Cardiac septum (tissue), 1 donor: ENCODE measurements around the gene CSAD. TPM values are rescaled to one million over a fixed set of nuclear protein-coding genes. Genes with fewer than 3 reads are reported as not detected.
"Not testable (repeated sequence)": the region's sequence is repeated elsewhere in the genome, so short reads cannot be mapped to it uniquely, and the experiment has no call there.

Experiments
- DNase-seq: peaks from one replicate; pipeline ENCODE4 v3.0.0-alpha.2; 2020; ENCODE audit warnings: low spot score
- intact Hi-C: fragments of 100-400 bp; cut with DNase I; formaldehyde crosslinking; loops from one replicate; pipeline ENCODE4 v1.14.0; 2022
- total RNA-seq: library from RNA; stranded (reverse); fragmentation: NEBNext Ultra II Directional; extraction: Animal tissue kit (Norgen Biotek cat#: 25700); gene quantifications from one replicate; pipeline ENCODE4 v1.2.1, GENCODE V29; 2021
- donor health status: DM: no; HTN: no; CAD: no.

The CSAD gene
- total RNA-seq, 1 donor from 2014 or later, result 16.5 TPM

DNA sequence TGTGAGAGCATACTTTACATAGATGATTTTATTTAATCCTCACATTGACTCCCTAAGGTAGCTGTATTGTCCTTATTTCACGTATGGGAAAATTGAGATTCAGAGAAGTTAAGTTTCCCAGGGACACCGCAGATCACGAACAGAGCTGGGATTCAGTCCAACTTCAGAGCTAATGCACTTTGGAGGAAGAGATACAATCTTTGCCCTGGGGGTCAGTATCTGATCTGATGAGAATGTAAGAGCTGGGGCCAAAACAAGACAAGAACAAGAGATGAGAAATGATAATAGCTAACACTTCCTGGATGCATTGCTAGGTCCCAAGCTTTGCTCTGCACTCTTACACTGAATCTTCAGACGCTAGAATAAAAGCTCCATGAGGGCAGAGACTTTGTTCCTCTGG is 6.0 kb upstream of the CSAD start:
- DNase-seq, result no peak
- intact Hi-C loops, result no loop called here

DNA sequence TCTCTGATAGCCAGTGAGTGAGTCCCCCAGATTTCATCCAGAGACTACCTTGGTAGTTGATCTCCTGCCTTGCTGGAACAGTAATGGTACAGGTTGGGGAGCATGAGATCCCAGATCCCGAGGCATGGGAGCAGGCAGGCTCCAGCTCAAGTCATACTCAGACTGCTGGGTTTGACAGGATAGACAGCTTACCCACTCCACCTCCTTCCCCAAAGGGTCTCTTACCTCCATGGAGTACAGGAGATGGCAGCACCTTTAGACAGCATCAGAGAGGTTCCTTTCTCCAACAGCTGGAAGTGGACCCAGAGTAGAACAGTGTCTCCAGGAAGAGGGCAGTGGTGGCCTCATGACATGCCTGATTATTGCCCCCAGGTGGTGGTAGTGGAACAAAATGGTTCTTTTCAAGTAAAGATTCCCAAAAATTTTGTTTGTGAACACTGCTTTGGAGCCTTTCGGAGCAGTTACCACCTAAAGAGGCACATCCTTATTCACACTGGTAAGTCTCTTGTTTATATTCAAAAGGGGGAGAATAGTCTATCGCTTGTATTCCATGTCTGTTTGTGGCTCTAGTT is 4.9 kb upstream of the CSAD start:
- intact Hi-C loops, result no loop called here
- DNase-seq, result peak; percentile 27

DNA sequence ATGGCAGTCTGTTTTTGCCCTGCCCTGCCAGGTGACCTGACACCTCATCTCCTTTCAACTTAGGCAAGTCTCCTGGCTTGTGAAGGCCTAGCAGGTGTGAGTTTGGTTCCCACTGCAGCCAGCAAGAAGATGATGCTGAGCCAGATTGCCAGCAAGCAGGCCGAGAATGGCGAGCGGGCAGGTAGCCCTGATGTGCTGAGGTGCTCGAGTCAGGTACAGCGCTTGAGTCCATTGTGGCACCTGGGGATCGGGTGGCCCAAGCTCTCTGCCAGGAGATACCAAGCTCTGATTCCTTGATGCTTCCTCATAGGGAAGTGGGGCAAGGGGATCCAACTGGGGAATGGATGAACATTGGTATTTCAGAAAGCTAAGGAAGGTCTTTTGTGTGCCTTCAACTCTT is 4.1 kb upstream of the CSAD start:
- DNase-seq, result peak; percentile 38
- intact Hi-C loops, result no loop called here

DNA sequence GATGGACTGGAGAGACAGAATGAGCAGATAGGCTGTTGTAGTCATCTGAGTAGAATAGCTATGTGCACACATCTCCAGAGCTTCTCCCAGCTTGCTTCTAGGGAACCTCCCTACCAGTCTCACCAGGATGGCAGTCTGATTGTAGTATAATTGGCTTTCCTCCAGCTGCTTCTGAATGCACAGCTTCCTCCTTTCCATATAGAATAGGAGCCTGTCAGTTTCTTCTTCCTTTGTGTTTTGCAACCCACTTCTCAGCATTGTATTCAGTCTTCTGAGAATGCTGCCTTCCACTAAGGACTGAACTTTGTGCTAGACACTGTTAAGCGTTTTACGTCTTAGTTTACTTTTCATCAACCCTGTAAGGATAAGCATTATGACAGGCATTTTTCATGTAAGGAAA is 2.2 kb upstream of the CSAD start:
- intact Hi-C loops, result no loop called here
- no peak for DNase-seq

DNA sequence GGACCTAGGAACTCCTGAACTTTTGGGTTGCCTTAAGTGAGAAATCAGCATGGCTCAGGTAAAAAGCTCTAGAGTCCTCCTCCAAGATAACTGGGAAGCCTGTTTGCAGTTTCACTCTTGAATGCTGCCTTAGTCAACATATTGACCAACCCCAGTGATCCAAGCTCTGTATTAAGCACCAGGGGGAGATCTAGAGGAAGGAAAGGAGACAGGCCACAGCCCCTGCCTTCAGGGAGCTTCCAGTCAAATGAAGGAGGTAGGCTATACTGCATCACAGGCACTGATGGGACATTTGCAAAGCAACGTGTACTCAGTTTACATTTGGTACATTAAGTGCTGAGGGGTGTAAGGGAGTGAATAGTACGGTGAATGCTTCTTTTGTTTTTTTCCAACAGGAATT is 1.2 kb upstream of the CSAD start:
- intact Hi-C loops, result no loop called here
- DNase-seq, result peak; percentile 39

DNA sequence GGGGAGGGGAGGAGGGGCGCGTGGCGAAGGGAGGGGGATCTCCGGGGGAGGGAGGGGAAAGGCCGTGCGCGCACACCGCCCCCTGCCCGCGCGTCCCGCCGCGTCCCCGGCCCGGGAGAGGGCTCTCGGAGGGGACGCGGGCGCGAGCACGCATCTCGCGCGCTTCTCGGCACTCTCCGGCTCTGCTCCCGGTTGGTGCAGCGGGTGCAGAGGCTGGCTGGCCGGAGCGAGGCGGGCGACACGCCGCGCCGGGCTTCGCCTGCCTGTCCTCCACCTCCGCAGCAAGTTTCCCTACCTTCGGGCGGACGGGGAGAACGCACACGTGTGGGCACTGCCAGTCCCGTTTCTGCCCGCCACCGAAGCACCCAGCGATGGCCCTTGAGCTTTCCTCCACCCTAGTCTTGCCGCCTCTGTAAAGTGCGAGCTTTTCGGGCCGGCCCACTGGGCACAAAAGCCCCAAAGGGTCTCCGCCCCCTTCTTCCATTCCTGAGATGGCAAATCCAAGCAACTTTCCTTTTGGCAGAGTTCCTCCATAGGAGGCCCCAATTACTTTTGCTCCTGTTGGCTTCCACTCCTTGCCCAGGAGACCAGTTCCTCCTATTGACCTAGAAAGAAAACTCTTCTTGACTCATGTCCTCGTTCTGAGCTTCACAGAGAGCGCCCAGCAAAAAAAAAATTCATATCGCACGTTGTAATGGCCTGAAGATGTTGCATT is 363 bp upstream of the CSAD start:
- intact Hi-C loops, result no loop called here
- DNase-seq, result peak; percentile 88

DNA sequence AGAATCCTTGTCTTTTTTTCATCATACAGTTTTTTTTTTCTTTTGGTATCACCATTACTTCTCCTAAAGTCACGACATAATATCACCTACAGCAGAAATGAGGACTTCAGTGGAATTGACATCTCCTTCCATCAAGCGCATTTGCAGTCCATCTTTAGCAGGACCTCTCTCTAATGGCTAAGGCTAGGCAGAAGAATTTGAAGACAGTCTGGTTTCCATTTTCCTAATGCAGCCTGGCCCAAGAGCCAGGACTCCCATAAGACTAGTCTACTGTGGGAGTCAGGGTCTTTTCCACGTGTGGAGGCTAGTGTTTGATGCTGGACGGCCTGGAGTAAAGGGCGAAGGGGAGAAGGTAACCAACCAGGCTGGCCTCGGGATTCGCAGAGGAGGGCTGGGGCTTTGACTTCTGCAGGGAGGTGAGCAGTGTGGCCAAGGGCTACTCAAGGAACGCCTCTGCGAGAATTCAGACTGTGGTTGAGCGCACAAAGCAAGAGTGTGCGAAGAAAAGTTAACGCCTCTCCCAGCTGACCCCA is 972 bp downstream of the CSAD start:
- intact Hi-C loops, result no loop called here
- DNase-seq, result peak; percentile 75

DNA sequence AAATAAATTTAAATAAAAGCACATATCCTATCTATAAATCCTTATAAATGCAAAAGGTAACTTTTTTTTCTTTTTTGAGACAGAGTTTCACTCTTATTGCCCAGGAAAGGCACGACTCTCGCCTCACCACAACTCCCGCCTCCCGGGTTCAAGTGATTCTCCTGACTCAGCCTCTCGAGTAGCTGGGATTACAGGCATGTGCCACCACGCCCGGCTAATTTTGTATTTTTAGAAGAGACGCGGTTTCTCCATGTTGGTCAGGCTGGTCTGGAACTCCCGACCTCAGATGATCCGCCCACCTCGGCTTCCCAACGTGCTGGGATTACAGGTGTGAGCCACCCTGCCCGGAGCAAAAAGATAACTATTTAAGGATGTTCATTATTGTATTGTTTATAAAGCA is 1.9 kb downstream of the CSAD start:
- intact Hi-C loops, result not testable (repeated sequence)
- peak; percentile 38 for DNase-seq

DNA sequence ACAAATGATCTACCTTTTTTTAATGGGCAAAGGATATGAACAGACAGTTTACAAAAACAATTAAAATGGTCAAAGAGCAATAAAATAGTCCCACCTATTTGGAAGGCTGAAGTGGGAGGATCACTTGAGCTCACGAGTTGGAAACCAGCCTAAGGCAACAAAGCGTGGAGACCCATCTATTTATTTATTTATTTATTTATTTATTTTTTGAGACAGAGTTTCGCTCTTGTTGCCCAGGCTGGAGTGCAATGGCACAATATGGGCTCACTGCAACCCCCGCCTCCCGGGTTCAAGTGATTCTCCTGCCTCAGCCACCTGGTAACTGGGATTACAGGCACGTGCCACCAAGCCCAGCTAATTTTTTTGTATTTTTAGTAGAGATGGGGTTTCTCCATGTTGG is 3.3 kb downstream of the CSAD start:
- intact Hi-C loops, result not testable (repeated sequence)
- DNase-seq, result peak; percentile 17

DNA sequence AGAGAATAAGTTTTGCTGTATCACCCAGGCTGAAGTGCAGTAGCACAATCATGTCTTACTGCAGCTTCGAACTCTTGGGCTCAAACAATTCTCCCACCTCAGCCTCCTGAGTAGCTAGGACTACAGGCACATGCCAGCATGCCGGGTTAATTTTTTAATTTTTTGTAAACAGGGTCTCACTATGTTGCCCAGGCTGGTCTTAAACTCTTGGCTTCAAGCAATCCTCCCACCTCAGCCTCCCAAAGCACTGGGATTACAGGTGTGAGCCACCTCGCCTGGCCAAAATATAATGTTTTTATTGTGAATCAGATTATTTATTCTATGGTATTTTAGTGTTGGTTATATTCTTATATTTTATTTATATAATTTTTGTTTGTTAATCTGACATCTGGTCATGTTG is 4.0 kb downstream of the CSAD start:
- intact Hi-C loops, result no loop called here
- DNase-seq, result no peak

DNA sequence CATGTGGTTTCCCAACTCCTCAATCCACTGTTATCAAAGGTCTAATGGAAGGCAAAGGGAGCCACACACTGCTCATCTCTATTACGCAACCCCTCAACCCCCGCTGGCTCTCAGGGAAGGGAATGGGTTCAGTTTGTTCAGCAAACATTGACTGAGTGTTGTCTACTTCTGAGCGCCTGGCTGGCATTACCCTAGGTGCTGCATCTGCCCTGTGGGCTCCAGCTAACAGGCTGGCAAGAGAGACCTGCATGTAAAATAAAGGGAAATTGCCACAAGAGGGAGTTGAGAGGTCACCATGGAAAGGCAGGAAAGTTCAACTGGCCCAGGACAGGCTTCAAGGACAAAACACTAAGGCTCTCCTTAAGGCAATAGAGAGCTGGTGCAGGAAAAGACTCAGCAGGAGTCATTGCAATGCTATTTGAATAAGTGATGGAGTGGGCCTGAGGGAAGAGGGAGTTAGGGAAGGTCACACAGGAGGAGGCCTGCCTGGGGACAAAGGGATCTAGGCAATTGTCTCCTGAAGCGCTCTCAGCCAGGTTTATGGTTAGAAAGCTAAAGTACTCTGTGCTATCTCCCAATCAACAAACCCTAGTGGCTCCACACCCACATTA is 5.7 kb downstream of the CSAD start:
- DNase-seq, result no peak
- intact Hi-C loops, result no loop called here

DNA sequence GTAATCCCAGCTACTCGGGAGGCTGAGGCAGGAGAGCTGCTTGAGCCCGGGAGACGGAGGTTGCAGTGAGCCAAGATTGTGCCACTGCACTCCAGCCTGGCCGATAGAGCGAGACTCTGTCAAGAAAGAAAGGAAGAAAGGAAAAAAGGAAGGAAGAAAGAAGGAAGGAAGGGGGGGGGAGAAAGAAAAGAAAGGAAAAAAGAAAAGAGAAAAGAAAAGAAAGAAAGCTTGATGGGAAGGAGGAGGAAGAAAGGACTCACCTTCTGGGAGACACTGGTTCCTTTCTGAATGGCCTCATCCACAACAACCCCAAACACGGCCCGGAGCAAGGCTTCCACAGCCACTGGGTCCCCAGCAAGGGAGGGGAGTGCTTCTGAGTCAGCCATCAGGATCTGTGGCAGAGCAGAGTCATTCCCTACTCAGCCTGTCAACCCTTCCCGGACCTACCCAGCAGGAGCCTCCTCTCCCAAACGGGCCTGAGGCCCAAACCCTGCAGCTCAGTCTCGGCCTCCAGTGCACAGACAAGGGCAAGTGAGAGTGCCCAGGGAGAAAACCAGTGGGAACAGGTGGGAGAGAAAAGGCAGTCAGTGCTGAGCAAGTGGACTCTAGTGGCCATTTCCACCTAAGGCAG is 7.5 kb downstream of the CSAD start:
- intact Hi-C loops, result no loop called here
- no peak for DNase-seq

DNA sequence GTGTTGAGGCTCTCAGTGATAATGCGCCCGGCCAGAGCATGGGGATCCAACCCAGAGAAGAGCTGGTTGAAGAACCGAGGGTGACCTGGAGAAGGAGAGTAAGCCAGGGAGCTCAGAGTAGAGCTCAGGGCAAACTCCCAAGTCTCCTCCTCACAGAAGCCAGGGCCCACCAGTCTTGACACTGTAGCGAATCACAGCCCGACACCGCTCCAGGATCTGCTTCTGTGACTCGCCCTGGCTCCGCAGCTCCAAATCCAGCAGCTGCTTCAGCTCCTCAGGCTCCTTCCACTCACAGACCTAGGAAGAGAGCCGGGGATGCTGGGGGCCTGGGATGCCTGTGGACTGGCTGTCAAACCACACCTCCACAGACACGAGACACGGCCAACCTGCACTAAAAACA is 8.4 kb downstream of the CSAD start:
- intact Hi-C loops, result no loop called here
- no peak for DNase-seq

DNA sequence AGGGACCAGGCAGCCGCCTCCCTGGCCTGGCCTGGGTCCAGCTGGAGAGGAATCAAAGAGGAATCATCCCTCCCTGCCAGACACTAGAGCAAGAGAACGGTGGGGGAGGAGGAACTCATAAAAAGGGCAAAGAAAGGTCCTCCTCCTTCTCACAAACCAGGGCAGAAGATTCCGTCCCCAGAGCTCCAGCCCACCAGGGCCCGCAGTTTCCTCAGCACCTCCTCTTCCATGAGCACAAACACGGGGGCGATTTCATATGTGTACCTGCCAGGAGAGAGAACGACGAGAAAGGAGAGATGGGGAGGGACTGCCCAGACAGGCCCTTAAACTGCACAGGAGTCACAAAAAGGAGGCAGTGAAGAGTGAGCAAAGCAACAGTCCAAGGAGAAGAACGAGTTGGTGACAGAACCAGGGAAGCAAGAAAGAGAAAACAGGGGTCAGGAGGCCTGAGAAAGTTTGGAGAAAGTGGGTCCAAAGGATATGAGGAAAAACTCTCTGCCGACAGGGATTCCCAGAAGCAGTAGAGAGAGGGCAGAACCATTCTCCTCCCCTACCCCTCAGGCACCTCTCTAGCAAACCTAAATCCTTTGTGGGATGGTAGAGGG is 8.9 kb downstream of the CSAD start:
- DNase-seq, result no peak
- intact Hi-C loops, result no loop called here

DNA sequence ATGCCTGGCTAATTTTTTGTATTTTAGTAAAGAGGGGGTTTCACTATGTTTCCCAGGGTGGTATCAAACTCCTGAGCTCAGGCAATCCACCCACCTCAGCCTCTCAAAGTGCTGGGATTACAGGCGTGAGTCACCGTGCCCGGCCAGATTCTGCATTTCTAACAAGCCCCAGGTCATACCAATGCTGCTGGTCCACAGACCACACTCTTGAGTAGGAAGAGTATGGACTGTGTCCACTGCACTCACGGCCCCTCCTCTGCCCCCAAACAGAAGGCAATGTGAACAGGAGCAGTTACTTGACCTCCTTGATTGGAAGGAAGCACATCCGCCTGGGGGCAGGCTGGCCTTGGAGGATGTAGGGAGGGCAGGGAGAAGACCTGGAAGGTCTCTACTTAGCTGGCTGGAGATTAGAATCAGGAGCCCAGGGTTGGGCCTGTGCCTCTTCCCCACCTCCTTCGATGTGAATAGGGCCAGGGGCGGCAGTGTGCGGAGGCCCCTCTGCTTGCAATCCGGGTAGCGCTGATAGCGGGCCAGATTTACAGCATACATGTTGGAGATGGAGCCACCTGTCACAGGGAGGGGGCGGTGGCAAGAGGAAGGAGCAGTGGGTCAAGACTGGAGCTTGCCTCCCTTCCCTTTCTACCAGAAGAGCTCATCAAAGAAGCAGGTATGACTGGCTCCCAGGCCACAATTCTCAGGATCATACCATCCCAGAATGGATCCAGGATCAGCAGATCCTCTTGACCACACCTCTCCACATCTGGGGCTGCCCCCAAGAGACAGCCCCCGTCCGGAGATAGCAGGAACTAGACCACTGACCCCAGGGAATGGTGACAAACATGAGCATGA is 9.6 kb downstream of the CSAD start:
- intact Hi-C loops, result no loop called here
- DNase-seq, result no peak

DNA sequence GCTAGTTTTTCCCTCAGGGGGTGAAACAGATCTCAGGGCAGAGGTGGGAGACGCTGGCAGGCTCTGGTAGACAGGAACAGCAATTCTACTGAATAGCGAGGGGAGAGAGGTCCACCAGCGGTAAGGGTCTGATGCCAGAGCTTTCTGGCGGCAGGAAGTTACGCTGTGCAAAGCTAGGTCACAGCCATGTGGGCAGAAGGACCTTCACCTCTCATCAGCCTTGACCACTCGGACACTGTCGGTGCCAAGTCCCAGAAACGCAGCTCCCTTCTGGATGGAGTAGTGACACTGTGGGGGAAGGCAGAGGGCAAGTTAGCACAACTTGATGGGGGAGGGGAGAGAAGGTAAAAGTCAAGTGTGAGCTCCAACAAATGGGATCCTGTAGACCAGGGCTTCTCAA is 10.5 kb downstream of the CSAD start:
- intact Hi-C loops, result no loop called here
- no peak for DNase-seq

DNA sequence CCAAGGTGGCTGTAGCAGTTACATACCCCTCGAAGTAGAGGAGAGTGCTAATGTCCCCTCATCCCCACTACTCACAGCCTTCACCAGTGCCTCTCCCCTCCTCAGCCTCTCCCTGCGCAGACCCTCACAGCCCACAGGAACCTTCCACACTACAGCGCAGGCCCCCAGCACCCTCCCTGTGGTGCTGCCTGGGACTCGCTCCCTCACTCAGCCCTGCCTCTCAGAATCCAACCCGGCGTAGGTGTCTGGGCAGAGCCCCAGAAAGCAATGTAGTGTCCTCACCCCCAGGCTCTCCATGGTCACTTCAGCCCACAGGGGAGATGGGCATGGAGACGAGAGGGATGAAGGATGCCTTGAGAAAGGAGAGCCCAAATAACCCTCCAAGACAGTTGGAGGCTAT is 11.1 kb downstream of the CSAD start:
- no peak for DNase-seq
- intact Hi-C loops, result no loop called here

DNA sequence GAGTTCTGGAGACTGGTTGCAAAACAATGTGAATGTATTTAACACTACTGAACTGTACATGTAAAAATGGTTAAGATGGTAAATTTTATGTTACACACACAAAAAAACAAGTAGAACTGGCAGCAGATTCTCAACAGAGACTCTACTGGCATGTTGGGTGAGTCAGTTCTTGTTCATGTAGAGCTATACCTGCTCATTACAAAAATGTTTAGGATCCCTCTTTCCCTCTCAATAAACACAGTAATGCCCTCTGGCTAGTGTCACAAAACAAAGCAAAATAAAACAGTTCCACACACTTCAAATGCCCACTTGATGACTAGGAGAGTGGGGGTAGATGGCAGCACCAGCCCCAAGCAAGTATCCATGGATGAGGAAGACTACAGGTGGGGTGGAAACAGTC is 13.9 kb downstream of the CSAD start:
- intact Hi-C loops, result no loop called here
- no peak for DNase-seq

DNA sequence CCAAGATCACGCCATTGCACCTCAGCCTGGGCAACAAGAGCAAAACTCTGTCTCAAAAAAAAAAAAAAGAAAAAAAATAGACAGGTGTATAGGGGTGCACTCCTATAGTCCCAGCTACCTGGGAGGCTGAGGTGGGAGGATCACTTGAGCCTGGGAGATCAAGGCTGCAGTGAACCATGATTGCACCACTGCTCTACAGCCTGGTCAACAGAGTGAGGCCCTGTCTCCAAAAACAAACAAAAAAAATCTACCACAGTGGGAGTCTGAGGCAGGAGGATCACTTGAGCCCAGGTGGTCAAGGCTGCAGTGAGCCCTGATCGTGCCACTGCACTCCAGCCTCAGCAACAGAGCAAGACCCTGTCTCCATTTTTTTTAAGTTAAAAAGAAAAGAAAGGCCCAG is 17.7 kb downstream of the CSAD start:
- DNase-seq, intact Hi-C loops: not testable (repeated sequence)
